Stimulated activated CD8-positive, alpha-beta memory T cell treated with anti-CD3 and anti-CD28 coated beads, Interleukin-12 subunit alpha, Interleukin-12 subunit beta, amount 100 ng/mL, for 24 hours (primary cell): Measurements from ENCODE around the gene ACAD10.

ENCODE experiments used
- DNase-seq: peaks from one replicate; pipeline ENCODE4 v3.0.0-alpha.2; 2020; ENCODE audit errors: extremely low read depth

ACAD10 gene

GRCh38 chr12:111776836-111777344 is 91.0 kb downstream of the ACAD10 start:
- DNase-seq = no peak

DNA sequence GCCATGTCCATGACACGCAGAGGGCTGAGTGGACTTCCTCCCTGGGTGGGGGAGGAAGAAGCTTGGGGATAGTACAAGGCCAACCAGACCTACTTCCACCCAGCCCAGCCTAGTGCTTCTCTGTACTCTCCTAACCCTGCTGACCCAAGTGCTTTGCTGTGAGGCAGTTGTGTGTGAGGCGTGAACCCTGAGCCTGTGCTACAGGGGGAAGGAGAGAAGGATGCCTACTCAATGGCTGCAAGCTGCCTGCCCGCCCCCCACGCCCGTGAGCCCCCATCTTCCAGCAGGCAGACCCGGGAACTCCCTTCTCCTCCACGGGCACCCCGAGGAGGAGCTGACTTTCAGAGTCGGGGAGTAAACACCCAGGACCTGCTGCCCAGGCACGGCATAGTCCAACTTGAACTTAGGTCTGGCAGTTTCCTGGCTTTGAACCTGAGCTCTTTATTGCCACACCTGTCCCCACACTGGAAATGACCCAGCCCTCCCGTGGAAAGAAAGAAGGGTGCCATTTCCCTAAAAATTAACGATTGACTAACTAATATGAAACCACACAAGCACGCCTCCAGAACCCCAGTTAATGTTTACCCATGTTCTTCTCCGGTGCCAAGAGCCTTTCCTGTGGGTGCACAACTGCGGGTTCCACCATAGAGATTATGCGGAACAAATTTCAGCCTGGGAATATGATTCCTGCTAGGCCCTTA is 91.6 kb downstream of the ACAD10 start:
- no peak for DNase-seq

DNA sequence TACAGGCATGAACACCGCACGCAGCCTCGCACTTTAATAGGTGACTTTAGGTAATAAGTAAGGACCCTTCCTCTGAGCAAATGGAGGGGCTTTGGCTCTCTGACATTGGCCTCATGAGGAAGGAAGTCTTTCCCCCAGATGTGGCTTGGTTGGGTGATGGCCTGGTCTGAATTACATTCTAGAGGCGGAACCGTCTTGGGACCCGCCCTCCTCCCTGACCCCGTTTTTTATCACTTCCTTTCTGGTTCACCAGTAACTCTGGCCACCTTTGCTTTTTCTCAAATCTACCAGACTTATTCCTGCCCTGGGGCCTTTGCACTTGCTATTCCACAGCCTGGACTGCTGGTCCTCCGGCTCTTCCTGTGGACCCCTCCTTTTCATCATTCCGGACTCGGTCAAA is 94.3 kb downstream of the ACAD10 start:
- no peak for DNase-seq

DNA sequence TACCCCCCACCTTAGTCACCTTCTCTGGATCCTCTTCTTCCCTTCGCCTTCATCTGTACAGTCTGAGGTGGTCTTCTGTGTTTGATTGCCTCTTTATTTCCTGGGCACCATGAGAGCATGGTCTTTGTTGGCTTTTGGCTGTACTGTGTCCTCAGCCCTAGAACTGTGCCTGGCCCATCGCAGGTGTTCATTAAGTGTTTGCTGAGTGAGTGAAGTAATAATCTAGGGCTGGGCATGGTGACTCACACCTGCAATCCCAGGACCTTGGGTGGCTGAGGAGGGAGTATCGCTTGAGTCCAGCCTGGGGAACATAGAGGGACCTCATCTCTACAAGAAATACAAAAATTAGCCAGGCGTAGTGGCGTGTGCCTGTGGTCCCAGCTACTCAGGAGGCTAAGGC is 94.8 kb downstream of the ACAD10 start:
- DNase-seq = no peak

- DNase-seq = no peak
Observed at GRCh38 chr12:111781085-111781658, 95.3 kb downstream of the ACAD10 start.

DNA sequence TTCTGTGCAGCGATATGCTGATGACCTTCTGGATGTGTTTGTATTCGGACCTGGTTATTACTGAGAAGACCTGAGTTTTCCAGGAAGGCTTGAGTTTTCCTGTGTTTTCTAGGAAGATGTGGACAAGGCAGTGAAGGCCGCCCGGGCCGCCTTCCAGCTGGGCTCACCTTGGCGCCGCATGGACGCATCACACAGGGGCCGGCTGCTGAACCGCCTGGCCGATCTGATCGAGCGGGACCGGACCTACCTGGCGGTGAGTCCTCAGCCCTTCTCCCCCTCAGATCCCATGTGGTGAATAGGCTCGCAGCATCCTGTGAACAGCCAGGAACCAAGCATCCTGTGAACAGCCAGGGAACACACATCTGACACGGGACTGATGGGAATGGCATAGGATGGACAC is 97.2 kb downstream of the ACAD10 start:
- no peak for DNase-seq

DNA sequence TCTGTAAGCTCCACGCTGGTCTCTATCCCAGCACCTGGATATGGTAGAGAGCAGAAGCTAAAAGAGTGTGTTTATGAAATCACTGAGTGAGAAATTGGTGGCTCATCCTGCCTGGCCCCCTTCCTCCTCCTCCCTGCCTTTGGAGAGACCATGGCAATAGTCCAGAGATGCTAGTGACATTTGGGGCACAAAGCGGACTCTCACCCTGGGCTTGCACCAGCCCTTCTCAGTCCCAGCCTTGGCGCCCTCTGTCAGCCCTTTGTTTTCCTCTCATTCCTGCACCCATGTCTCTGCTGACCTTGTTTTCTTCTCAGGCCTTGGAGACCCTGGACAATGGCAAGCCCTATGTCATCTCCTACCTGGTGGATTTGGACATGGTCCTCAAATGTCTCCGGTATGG is 99.1 kb downstream of the ACAD10 start:
- no peak for DNase-seq

- no peak for DNase-seq
Observed at GRCh38 chr12:111785651-111786050, 99.8 kb downstream of the ACAD10 start.

- DNase-seq = no peak
Observed at GRCh38 chr12:111788178-111788654, 102.4 kb downstream of the ACAD10 start.

GRCh38 chr12:111789779-111790178 is 103.9 kb downstream of the ACAD10 start:
- DNase-seq = no peak

DNA sequence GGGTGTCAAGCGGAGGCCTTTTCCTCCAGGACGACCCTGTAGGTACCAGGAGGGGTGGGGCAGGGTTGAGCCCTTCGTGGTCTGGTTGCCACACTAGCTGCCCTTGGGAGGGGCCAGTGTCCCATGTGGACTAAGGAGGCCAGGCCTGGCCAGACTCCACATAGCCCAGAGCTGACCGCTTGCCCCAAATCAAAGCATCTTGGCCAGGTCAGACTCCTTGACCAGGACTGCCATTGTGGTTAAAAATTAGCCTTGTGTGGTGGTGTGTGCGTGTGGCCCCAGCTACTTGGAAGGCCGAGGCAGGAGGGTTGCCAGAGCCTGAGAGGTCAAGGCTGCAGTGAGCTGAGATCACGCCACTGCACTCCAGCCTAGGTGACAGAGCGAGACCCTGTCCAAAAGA is 105.7 kb downstream of the ACAD10 start:
- DNase-seq = no peak

- DNase-seq = no peak
Observed at GRCh38 chr12:111792155-111792855, 106.5 kb downstream of the ACAD10 start.

- no peak for DNase-seq
Observed at GRCh38 chr12:111792856-111793235, 107.0 kb downstream of the ACAD10 start.

GRCh38 chr12:111798182-111798581 is 112.3 kb downstream of the ACAD10 start:
- no peak for DNase-seq

DNA sequence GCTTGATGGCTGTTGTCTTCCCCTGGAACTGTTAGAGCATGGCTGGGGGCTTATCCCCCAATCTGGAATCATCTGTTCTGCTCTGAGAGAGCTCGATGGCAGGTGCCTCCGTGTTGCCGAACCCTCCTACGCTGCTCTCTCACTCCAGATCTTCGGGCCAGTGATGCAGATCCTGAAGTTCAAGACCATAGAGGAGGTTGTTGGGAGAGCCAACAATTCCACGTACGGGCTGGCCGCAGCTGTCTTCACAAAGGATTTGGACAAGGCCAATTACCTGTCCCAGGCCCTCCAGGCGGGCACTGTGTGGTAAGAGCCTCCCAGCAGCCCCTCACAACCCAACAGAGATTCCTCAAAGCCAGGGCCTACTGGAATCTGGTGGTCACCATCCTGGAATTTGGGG is 113.9 kb downstream of the ACAD10 start:
- DNase-seq = no peak

- no peak for DNase-seq
Observed at GRCh38 chr12:111803038-111803626, 117.3 kb downstream of the ACAD10 start.

DNA sequence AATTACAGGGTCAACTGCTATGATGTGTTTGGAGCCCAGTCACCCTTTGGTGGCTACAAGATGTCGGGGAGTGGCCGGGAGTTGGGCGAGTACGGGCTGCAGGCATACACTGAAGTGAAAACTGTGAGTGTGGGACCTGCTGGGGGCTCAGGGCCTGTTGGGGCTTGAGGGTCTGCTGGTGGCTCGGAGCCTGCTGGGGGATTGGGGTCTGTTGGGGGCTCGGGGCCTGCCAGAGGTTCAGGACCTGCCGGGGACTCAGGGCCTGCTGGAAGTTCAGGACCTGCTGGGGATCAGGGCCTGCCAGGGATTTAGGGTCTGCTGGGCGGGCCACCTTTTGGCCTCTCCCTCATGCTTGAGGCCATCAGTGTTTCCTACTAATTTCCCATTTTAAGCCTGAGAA is 118.0 kb downstream of the ACAD10 start:
- DNase-seq = no peak

DNA sequence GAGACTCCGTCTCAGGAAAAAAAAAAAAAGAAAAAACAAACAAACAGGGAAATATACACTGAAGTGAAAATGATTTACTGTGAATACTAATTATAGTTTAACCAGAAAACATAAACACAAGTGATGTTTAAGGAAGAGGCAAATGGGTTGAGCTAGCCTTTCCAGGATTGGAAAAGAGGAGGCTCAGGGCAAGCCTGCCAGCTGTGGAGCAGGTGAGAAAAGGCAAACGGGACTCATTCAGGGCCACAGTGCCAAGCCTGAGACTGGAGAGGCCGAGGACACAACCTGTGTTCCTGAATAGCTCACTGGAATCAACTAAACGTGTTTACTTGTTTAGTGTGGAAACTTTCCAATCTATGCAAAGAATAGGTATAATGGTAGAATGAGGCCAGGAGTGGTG is 120.5 kb downstream of the ACAD10 start:
- no peak for DNase-seq
